ENCODE measurements around the gene CIB1. TPM values are rescaled to one million over a fixed set of nuclear protein-coding genes. Genes with fewer than 3 reads are reported as not detected.

The CIB1 gene
- total and polyA plus RNA-seq, 2 of the 8 experiments (the other 6 are each of a cell fraction or from before 2014, with no cell fraction given), result 26.0 to 63.5 TPM

DNA sequence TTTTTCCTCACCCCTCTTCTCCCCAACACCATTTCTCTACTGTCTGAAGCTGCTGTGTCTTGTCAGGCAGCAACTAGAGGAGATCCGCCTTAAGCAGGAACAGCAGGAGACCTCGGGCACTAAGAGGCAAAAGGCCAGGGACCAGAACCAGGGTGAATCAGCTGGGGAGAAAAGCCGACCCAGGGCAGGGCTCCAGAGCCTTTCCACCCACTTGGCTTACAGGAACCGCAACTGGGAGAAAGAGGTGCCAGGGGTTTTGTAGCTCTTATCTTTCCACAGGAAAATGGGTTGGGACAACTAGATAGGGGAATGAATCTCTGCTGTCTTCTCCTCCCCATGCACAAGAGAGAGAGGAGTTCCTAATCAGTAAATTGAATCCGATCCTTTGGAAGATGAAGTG, 28.7 kb upstream of the CIB1 start (continued):
- TF ChIP-seq CTBP2 (IDR thresholded peaks at IDR 0.05; ENCODE audit: borderline replicate concordance, insufficient read depth, insufficient read length, low read length) (no peak), SP4 (IDR thresholded peaks at IDR 0.05; ENCODE audit: low read length) (no peak), ASH2L (IDR thresholded peaks at IDR 0.05; ENCODE audit: low read length) (no peak), SRF (IDR thresholded peaks at IDR 0.05; ENCODE audit: low read depth, low read length) (no peak)
